A549 (cell line): ENCODE data around the gene LONRF3. TPM values are rescaled to one million over a fixed set of nuclear protein-coding genes. Genes with fewer than 3 reads are reported as not detected.

Source experiments
- ATAC-seq, 2 experiments: fragments of 200-7000 bp in 1 of 2; fragments of >200 bp in 1 of 2; cut with Nextera tagmentation in 1 of 2; cut with Tn5 transposase in 1 of 2; 3 replicates each; pipeline versions ENCODE4 v1.8.0 to v1.9.1; 2018 to 2020; ENCODE audit warnings: mild to moderate bottlenecking in 1 of 2, moderate library complexity in 1 of 2
- CTCF ChIA-PET: fragments of 300-600 bp; sonication (Branson Sonifier 250); formaldehyde crosslinking; extraction: SDS; loops from one replicate; lab custom pipeline; 2021; ENCODE audit warnings: antibody characterized with exemption, inconsistent platforms; lab: Yijun Ruan, JAX
- POLR2A ChIA-PET: fragments of 350-600 bp; formaldehyde crosslinking; extraction: SDS; loops from one replicate; lab custom pipeline; 2021; ENCODE audit warnings: antibody characterized with exemption, inconsistent platforms; lab: Yijun Ruan, JAX
- DNase-seq, 2 experiments: peaks; one replicate each; pipeline versions ENCODE4 v3.0.0 to v3.0.0-alpha.2; 2011 to 2016; ENCODE audit warnings: low read depth in 1 of 2, low spot score in 1 of 2
- FAIRE-seq: peaks from 2 replicates; lab custom pipeline; 2011; peaks lifted over from hg19 to GRCh38; lab: Jason Lieb, UNC
- H3K27ac ChIP-seq, 2 experiments: fragments of >200 bp; sonication (Bioruptor Twin); formaldehyde crosslinking; 3 replicates each; pipeline ENCODE4 v1.5.1; 2016 to 2017
- H3K4me1 ChIP-seq: fragments of >200 bp; sonication (Bioruptor Twin); formaldehyde crosslinking; 3 replicates; pipeline ENCODE4 v1.6.1; 2016
- H3K4me2 ChIP-seq: fragments of >200 bp; sonication (Bioruptor Twin); formaldehyde crosslinking; 3 replicates; pipeline ENCODE4 v1.6.1; 2016
- H3K4me3 ChIP-seq: fragments of >200 bp; sonication (Bioruptor Twin); formaldehyde crosslinking; 3 replicates; pipeline ENCODE4 v1.5.1; 2016
- H3K9me3 ChIP-seq: fragments of >200 bp; sonication (Bioruptor Twin); formaldehyde crosslinking; 3 replicates; pipeline ENCODE4 v1.6.1; 2016
- CEBPB ChIP-seq, 2 experiments: fragments of >200 bp in 1 of 2; sonication (Bioruptor Twin) in 1 of 2; formaldehyde crosslinking in 1 of 2; IDR thresholded peaks; 2 replicates each; pipeline ENCODE4 v1.6.1; 2012 to 2016
- CHD4 ChIP-seq: fragments of 200-600 bp; sonication (generic); IDR thresholded peaks from 2 replicates; pipeline ENCODE4 v1.6.1; 2016; ENCODE audit warnings: antibody characterized with exemption, mild to moderate bottlenecking, borderline replicate concordance
- EHMT2 ChIP-seq: fragments of 200-600 bp; sonication (generic); IDR thresholded peaks from 2 replicates; pipeline ENCODE4 v1.6.1; 2016; ENCODE audit warnings: antibody characterized with exemption, low read depth, mild to moderate bottlenecking, moderate library complexity
- FOXS1 ChIP-seq: fragments of 250-450 bp; sonication (Bioruptor Pico); IDR thresholded peaks from 2 replicates; pipeline ENCODE4 v1.5.0; 2020; ENCODE audit warnings: mild to moderate bottlenecking, moderate library complexity
- HDAC2 ChIP-seq: fragments of 200-600 bp; sonication (generic); IDR thresholded peaks from 2 replicates; pipeline ENCODE4 v1.6.1; 2016
- HEYL ChIP-seq: fragments of 250-450 bp; sonication (Bioruptor Pico); IDR thresholded peaks from 2 replicates; pipeline ENCODE4 v1.8.0; 2021; ENCODE audit warnings: mild to moderate bottlenecking, moderate library complexity
- HOXA7 ChIP-seq: fragments of 250-450 bp; sonication (Bioruptor Pico); IDR thresholded peaks from 2 replicates; pipeline ENCODE4 v1.5.0; 2020; ENCODE audit warnings: mild to moderate bottlenecking, moderate library complexity
- HOXB5 ChIP-seq: fragments of 250-450 bp; sonication (Bioruptor Pico); IDR thresholded peaks from 2 replicates; pipeline ENCODE4 v1.5.0; 2020; ENCODE audit warnings: mild to moderate bottlenecking, moderate library complexity
- JUN ChIP-seq, 2 experiments: fragments of >200 bp; sonication (Bioruptor Twin); formaldehyde crosslinking; IDR thresholded peaks; 2 replicates in 1 of 2; 3 replicates in 1 of 2; pipeline ENCODE4 v1.6.1; 2016 to 2017
- MYC ChIP-seq: IDR thresholded peaks from 2 replicates; pipeline ENCODE4 v1.6.1; 2012; ENCODE audit warnings: mild to moderate bottlenecking, inconsistent platforms, low read length, improper control_type of control experiment, borderline replicate concordance
- NPAS2 ChIP-seq: fragments of 250-450 bp; sonication (Bioruptor Pico); IDR thresholded peaks from 2 replicates; pipeline ENCODE4 v1.8.0; 2022; ENCODE audit warnings: mild to moderate bottlenecking, moderate library complexity, borderline replicate concordance
- PBX3 ChIP-seq: IDR thresholded peaks from 2 replicates; pipeline ENCODE4 v1.6.1; 2012
- RAD21 ChIP-seq, 2 experiments: fragments of >200 bp in 1 of 2; sonication (Bioruptor Twin) in 1 of 2; formaldehyde crosslinking in 1 of 2; IDR thresholded peaks in 1 of 2; conservative IDR thresholded peaks in 1 of 2; 2 replicates in 1 of 2; 3 replicates in 1 of 2; pipeline ENCODE4 v1.6.1; 2012 to 2018; ENCODE audit warnings: inconsistent platforms in 1 of 2
- RARB ChIP-seq: fragments of 250-450 bp; sonication (Bioruptor Pico); IDR thresholded peaks from 2 replicates; pipeline ENCODE4 v1.8.0; 2021; ENCODE audit warnings: mild to moderate bottlenecking, moderate library complexity
- RCOR1 ChIP-seq: fragments of 150-350 bp; IDR thresholded peaks from 2 replicates; pipeline ENCODE4 v1.6.1; 2014; ENCODE audit warnings: antibody characterized with exemption, low read length, low read depth
- RFX5 ChIP-seq: fragments of 450-650 bp; IDR thresholded peaks from 2 replicates; pipeline ENCODE4 v1.7.1; 2014; ENCODE audit warnings: antibody characterized with exemption, mild to moderate bottlenecking, moderate library complexity
- RNF2 ChIP-seq: fragments of 200-600 bp; sonication (generic); IDR thresholded peaks from 2 replicates; pipeline ENCODE4 v1.6.1; 2016; ENCODE audit warnings: low read depth, mild to moderate bottlenecking, antibody characterized with exemption, moderate library complexity, borderline replicate concordance
- SREBF2 ChIP-seq: fragments of 450-650 bp; IDR thresholded peaks from 2 replicates; pipeline ENCODE4 v1.6.1; 2014; ENCODE audit warnings: mild to moderate bottlenecking, moderate library complexity
- TFCP2L1 ChIP-seq: fragments of 250-450 bp; sonication (Bioruptor Pico); IDR thresholded peaks from 2 replicates; pipeline ENCODE4 v1.5.0; 2021; ENCODE audit warnings: mild to moderate bottlenecking
- TP53 ChIP-seq: fragments of 250-450 bp; sonication (Bioruptor Pico); IDR thresholded peaks from 2 replicates; pipeline ENCODE4 v1.5.0; 2021; ENCODE audit warnings: mild to moderate bottlenecking, moderate library complexity
- ZFP36 ChIP-seq: fragments of 450-650 bp; IDR thresholded peaks from 2 replicates; pipeline ENCODE4 v1.6.1; 2014; ENCODE audit warnings: borderline replicate concordance; ENCODE audit not compliant: partially characterized antibody
- ZSCAN20 ChIP-seq: fragments of 250-450 bp; sonication (Bioruptor Pico); IDR thresholded peaks from 2 replicates; pipeline ENCODE4 v1.8.0; 2022; ENCODE audit warnings: mild to moderate bottlenecking, moderate library complexity
- WGBS: methylation state at CpG from one replicate; pipeline ENCODE4 v1.1.6; 2017; ENCODE audit errors: missing lambda C conversion rate; 5-methylcytosine and 5-hydroxymethylcytosine counted together
- polyA plus RNA-seq, 4 experiments: library from polyadenylated mRNA; depleted of rRNA in 3 of 4; stranded (reverse); fragments of >200 nt; fragmentation: RNase III in 1 of 4; extraction: RNeasy Plus Mini Kit Qiagen cat#74134 plus additional on column Dnase treatment in 1 of 4; gene quantifications; 2 replicates in 3 of 4; 3 replicates in 1 of 4; pipeline ENCODE4 v1.2.3, GENCODE V29; 2011 to 2017
- TF ChIP-seq, protein P1 (sequence below): IDR thresholded peaks from 2 replicates; pipeline ENCODE4 v1.6.1; 2012
- TF ChIP-seq, protein P2 (sequence below): fragments of 250-450 bp; sonication (Bioruptor Pico); IDR thresholded peaks from 2 replicates; pipeline ENCODE4 v1.5.0; 2021; ENCODE audit warnings: mild to moderate bottlenecking, moderate library complexity, borderline replicate concordance
- TF ChIP-seq, protein P3 (sequence below): IDR thresholded peaks from 2 replicates; pipeline ENCODE4 v1.6.1; 2012; ENCODE audit warnings: low read depth, borderline replicate concordance
- TF ChIP-seq, protein P4 (sequence below): fragments of 200-600 bp; sonication (generic); IDR thresholded peaks from 2 replicates; pipeline ENCODE4 v1.6.1; 2016; ENCODE audit warnings: antibody characterized with exemption, mild to moderate bottlenecking, moderate library complexity

Gene LONRF3
- polyA plus RNA-seq, 2 of the 4 experiments (the other 2 are of a cell fraction) = 2.5 to 7.7 TPM

- ChIA-PET POLR2A (no interaction called here), CTCF (interaction anchor here (1.0 to 1.5 kb wide), 2 partner anchors 14 to 37 kb away, joined by 4 read pairs; no protein-coding TSS in a partner anchor)
- Histone ChIP-seq H3K27ac (0 out of 6 replicates have a peak overlapping the region, but pooled peaks of 1 of the 2 experiments have one; percentile 42), H3K9me3 (no peaks in the 10 kb centered on the region), H3K4me1 (peaks cover 18% of the 10 kb centered on the region), H3K4me3 (no peak overlapping the region), H3K4me2 (peak overlapping the region; percentile 68; the same call in 1 of the 3 replicates)
- peak; percentile 13 for FAIRE-seq
- ATAC-seq = no peak
- DNase-seq = no peak
- WGBS = 83% methylated on average over 3 of the region's 3 CpGs
- TF ChIP-seq EHMT2 = no peak
- TF ChIP-seq, protein P1, sequence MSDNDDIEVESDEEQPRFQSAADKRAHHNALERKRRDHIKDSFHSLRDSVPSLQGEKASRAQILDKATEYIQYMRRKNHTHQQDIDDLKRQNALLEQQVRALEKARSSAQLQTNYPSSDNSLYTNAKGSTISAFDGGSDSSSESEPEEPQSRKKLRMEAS = no peak
- TF ChIP-seq ZSCAN20 = no peak
- TF ChIP-seq RAD21 (conservative IDR thresholded peaks at IDR 0.05 in 1 of 2, IDR thresholded peaks at IDR 0.05 in 1 of 2) = no peak
- no peak for TF ChIP-seq RCOR1
- TF ChIP-seq CHD4 = no peak
- no peak for TF ChIP-seq NPAS2 (CRISPR knock-in tag)
- no peak for TF ChIP-seq TP53 (CRISPR knock-in tag)
- TF ChIP-seq JUN (IDR thresholded peaks at IDR 0.05) = no peak
- TF ChIP-seq RNF2 = no peak
- TF ChIP-seq HDAC2 = no peak
- TF ChIP-seq, protein P2, sequence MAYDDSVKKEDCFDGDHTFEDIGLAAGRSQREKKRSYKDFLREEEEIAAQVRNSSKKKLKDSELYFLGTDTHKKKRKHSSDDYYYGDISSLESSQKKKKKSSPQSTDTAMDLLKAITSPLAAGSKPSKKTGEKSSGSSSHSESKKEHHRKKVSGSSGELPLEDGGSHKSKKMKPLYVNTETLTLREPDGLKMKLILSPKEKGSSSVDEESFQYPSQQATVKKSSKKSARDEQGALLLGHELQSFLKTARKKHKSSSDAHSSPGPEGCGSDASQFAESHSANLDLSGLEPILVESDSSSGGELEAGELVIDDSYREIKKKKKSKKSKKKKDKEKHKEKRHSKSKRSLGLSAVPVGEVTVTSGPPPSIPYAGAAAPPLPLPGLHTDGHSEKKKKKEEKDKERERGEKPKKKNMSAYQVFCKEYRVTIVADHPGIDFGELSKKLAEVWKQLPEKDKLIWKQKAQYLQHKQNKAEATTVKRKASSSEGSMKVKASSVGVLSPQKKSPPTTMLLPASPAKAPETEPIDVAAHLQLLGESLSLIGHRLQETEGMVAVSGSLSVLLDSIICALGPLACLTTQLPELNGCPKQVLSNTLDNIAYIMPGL (CRISPR knock-in tag) = no peak
- TF ChIP-seq SREBF2 = no peak
- TF ChIP-seq HOXB5 (CRISPR knock-in tag) = no peak
- no peak for TF ChIP-seq PBX3
These were observed 67.6 kb downstream of the LONRF3 start for GRCh38 chrX:119042040-119042439.

DNA sequence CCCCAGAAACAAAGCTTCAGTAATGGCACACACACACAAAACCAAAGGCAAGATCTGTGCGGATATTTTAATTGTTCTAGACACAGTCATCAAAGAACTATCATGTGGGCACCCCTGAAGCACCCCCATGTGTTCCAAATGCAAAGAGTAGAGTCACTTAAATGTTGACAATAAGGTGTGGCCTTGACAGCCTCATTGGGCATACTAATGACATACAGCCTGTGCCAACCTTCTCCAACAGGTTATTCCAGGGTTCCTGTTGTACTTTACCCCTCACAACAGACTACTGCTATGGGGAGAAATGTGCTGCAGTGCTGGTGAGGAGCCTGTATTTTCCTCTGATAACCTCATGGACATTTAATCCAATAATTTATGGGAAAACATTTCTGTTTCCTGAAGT is 68.6 kb downstream of the LONRF3 start:
- no peak for FAIRE-seq
- TF ChIP-seq RARB (CRISPR knock-in tag) (no peak), ZFP36 (no peak), CEBPB (IDR thresholded peaks at IDR 0.05) (no peak), HOXA7 (CRISPR knock-in tag) (no peak), HDAC2 (no peak), TFCP2L1 (CRISPR knock-in tag) (no peak)
- TF ChIP-seq, protein P3, sequence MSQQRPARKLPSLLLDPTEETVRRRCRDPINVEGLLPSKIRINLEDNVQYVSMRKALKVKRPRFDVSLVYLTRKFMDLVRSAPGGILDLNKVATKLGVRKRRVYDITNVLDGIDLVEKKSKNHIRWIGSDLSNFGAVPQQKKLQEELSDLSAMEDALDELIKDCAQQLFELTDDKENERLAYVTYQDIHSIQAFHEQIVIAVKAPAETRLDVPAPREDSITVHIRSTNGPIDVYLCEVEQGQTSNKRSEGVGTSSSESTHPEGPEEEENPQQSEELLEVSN = no peak
- no peak for ATAC-seq
- no peak for DNase-seq
- Histone ChIP-seq H3K9me3 (no peaks in the 10 kb centered on the region), H3K4me1 (peaks cover 18% of the 10 kb centered on the region), H3K4me3 (no peak overlapping the region), H3K4me2 (no peak overlapping the region), H3K27ac (no peak overlapping the region)
- CTCF ChIA-PET = interaction anchor here (1.5 kb wide), 1 partner anchor 13 kb away, joined by 4 read pairs; no protein-coding TSS in a partner anchor
- POLR2A ChIA-PET = no interaction called here
- WGBS = 38% methylated on average over 1 of the region's 1 CpG

- TF ChIP-seq HEYL (CRISPR knock-in tag) = no peak
- TF ChIP-seq RFX5 = no peak
- TF ChIP-seq, protein P4, sequence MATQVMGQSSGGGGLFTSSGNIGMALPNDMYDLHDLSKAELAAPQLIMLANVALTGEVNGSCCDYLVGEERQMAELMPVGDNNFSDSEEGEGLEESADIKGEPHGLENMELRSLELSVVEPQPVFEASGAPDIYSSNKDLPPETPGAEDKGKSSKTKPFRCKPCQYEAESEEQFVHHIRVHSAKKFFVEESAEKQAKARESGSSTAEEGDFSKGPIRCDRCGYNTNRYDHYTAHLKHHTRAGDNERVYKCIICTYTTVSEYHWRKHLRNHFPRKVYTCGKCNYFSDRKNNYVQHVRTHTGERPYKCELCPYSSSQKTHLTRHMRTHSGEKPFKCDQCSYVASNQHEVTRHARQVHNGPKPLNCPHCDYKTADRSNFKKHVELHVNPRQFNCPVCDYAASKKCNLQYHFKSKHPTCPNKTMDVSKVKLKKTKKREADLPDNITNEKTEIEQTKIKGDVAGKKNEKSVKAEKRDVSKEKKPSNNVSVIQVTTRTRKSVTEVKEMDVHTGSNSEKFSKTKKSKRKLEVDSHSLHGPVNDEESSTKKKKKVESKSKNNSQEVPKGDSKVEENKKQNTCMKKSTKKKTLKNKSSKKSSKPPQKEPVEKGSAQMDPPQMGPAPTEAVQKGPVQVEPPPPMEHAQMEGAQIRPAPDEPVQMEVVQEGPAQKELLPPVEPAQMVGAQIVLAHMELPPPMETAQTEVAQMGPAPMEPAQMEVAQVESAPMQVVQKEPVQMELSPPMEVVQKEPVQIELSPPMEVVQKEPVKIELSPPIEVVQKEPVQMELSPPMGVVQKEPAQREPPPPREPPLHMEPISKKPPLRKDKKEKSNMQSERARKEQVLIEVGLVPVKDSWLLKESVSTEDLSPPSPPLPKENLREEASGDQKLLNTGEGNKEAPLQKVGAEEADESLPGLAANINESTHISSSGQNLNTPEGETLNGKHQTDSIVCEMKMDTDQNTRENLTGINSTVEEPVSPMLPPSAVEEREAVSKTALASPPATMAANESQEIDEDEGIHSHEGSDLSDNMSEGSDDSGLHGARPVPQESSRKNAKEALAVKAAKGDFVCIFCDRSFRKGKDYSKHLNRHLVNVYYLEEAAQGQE = no peak
- no peak for TF ChIP-seq MYC
- TF ChIP-seq FOXS1 (CRISPR knock-in tag) = no peak
- TF ChIP-seq, all 56 proteins: peak for 0
- Histone ChIP-seq H3K9me3 (no peaks in the 10 kb centered on the region), H3K4me3 (no peak overlapping the region), H3K4me2 (no peak overlapping the region), H3K27ac (no peak overlapping the region), H3K4me1 (peaks cover 13% of the 10 kb centered on the region)
- FAIRE-seq = no peak
- ChIA-PET CTCF (no interaction called here), POLR2A (no interaction called here)
- no peak for ATAC-seq
- DNase-seq = no peak
- WGBS = 65% methylated on average over 2 of the region's 2 CpGs
These were observed 71.5 kb downstream of the LONRF3 start for GRCh38 chrX:119045884-119046283.
